Hematopoietic multipotent progenitor cell treated with erythropoietin and hydrocortisone succinate and interleukin-3 and kit ligand, for 15 days (in vitro differentiated cells): ENCODE results near the gene KDM3B.
"Not testable (repeated sequence)": the region's sequence is repeated elsewhere in the genome, so short reads cannot be mapped to it uniquely, and the experiment has no call there.

Experiments
- DNase-seq: peaks from one replicate; pipeline ENCODE4 v3.0.0-alpha.2; 2015; ENCODE audit warnings: low spot score

KDM3B gene

GRCh38 chr5:138351056-138351455 is 1.4 kb upstream of the KDM3B start:
- no peak for DNase-seq

GRCh38 chr5:138351517-138351916 is 968 bp upstream of the KDM3B start:
- DNase-seq, result no peak

- DNase-seq, result no peak
Measured at GRCh38 chr5:138352722-138353559, 456 bp downstream of the KDM3B start.

- DNase-seq, result peak; percentile 50
Measured at GRCh38 chr5:138353560-138354080, 1.1 kb downstream of the KDM3B start.

GRCh38 chr5:138354387-138354786 is 1.9 kb downstream of the KDM3B start:
- DNase-seq, result no peak

GRCh38 chr5:138354926-138355378 is 2.5 kb downstream of the KDM3B start:
- DNase-seq, result peak; percentile 86

GRCh38 chr5:138359621-138360020 is 7.1 kb downstream of the KDM3B start:
- peak; percentile 41 for DNase-seq

GRCh38 chr5:138360941-138361452 is 8.5 kb downstream of the KDM3B start:
- DNase-seq, result no peak

GRCh38 chr5:138364576-138364975 is 12.1 kb downstream of the KDM3B start:
- DNase-seq, result no peak

- no peak for DNase-seq
Measured at GRCh38 chr5:138366632-138367382, 14.3 kb downstream of the KDM3B start.

- DNase-seq, result no peak
Measured at GRCh38 chr5:138369261-138369660, 16.8 kb downstream of the KDM3B start.

- no peak for DNase-seq
Measured at GRCh38 chr5:138369706-138370105, 17.2 kb downstream of the KDM3B start.

GRCh38 chr5:138370537-138370936 is 18.1 kb downstream of the KDM3B start:
- no peak for DNase-seq

GRCh38 chr5:138371454-138371853 is 19.0 kb downstream of the KDM3B start:
- no peak for DNase-seq

- no peak for DNase-seq
Measured at GRCh38 chr5:138372225-138372624, 19.7 kb downstream of the KDM3B start.

- DNase-seq, result no peak
Measured at GRCh38 chr5:138372653-138373052, 20.2 kb downstream of the KDM3B start.

GRCh38 chr5:138382347-138382746 is 29.9 kb downstream of the KDM3B start:
- no peak for DNase-seq

GRCh38 chr5:138385660-138386059 is 33.2 kb downstream of the KDM3B start:
- no peak for DNase-seq

GRCh38 chr5:138386290-138386689 is 33.8 kb downstream of the KDM3B start:
- no peak for DNase-seq

GRCh38 chr5:138389332-138389731 is 36.8 kb downstream of the KDM3B start:
- DNase-seq, result no peak

- DNase-seq, result not testable (repeated sequence)
Measured at GRCh38 chr5:138389911-138390310, 37.4 kb downstream of the KDM3B start.

- no peak for DNase-seq
Measured at GRCh38 chr5:138391859-138392386, 39.4 kb downstream of the KDM3B start.
